ENCODE measurements around the gene PDZD4.

PDZD4 gene

DNA sequence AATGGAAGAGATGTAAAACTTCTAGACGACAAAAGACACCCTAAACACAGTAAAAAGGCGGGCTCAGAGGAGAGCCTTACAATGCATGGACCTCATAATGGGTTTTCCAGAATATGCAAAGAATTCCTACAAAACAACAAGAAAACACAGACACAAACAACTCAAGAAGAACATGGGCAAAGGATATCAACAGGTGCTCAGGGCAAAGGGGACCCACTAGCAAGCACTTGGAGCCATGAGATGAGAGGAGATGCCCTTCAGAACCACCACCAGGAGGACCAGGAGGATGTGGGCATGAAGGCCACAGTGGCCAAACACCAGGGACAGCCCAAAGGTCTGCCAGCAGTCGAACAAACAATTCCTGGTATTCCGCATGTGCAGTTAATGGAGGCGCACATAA lies 17.2 kb downstream of the PDZD4 start:
- no peak for DNase-seq (ENCODE audit: low spot score)

DNA sequence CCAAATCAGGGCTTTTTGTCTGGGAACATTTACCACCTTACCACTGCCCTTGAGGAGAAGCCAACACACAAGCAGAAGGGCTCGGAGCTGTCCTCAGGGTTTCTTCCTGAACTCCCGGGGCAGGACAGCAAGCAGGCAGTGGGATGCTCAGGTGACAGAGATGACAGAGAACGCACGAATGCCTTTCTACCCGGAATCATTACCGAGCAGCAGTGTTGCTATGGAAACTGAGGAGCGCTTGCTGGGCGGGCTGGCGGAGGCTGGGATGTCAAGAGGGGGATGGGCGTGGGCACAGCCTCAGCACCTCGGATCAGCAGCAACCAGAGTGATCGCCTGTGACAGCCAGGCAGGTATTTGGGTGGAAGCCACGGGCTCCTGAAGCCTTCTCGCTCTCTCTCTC lies 18.1 kb downstream of the PDZD4 start:
- no peak for DNase-seq (ENCODE audit: low spot score)

DNA sequence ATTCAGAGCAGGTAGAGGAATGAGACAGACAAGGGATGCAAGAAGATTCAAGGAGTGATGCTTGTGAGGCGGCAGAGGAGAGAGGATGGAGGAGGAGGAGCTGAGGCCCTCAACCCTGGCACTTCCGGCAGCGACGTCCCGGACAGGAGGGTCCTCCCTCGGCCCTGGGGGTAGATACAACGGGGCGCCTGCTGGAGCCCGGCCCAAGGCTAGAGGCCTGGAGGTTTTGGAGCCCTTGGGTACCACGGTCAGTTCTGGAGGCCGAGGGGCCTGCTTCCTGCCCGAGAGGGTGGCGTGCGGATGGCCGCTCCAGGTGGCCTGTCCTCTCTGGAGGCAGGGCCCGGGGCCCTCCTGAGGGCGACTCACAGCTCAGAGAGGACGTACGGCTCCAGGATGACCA lies 22.4 kb downstream of the PDZD4 start:
- no peak for DNase-seq (ENCODE audit: low spot score)

DNA sequence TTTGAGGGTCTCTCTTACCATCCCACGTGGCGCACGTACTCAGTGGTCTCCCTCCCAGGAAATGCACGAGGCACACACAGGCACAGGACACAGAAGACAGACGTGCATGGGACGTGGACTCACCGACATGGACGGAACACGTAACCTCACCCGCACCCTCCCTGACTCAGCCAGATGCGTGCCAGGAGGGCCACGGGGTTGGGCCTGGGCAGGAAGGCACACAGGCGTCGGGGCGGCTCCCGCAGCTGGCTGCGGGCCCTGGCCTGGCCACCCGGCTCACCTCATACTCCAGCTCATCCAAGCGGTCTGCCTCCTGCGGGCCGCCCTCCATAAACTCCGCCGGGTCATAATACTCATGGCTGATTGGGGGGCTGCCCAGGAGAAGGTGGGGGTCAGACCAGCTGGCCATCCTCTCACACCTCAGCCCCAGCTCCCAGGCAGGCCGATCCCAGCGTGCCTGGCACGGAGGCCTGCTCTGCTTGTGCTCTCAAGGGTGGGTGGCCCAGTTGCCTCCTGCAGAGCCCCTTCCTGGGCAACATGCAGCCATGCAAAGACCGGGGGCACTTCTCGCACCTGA lies 23.3 kb downstream of the PDZD4 start:
- no peak for DNase-seq (ENCODE audit: low spot score)

DNA sequence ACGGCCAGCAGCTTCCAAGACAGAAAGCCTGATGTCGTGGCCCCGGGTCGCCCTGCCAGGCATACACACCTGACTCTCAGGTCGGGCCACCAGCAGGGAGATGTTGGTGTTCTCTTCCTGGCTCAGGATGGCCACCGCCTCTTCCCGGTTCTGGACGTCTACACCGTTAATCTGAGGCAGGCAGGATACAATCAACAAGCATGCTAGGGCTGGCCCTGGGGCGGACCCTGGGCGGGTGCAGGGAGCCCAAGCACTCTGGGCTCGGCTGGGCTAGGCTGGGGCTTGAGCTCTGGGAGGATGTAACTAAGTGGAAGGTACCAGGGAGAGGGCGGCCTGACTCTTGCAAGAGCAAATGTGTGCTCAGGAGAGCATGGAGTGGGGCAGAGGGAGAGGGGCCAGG lies 24.9 kb downstream of the PDZD4 start:
- no peak for DNase-seq (ENCODE audit: low spot score)

DNA sequence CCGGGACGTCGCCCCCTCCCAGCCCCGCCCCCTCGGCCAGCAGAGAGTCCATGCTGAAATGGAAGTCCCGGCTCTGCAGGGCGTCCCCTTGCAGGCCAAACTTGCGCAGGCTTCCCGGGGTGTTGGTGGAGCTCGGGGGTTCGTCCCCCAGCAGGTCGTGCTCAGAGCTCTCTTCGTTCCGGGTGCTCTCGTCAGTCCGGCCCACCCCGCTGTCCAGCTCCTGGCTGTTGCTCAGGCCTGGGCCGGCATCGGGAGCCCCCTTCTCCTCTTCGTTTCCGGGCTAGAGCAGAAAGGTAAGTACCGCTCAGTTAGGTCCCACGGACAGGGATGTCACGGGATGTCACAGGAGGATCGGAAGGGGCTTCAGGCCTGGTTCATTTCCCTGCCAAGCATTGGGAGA lies 25.7 kb downstream of the PDZD4 start:
- DNase-seq (ENCODE audit: low spot score), result no peak

DNA sequence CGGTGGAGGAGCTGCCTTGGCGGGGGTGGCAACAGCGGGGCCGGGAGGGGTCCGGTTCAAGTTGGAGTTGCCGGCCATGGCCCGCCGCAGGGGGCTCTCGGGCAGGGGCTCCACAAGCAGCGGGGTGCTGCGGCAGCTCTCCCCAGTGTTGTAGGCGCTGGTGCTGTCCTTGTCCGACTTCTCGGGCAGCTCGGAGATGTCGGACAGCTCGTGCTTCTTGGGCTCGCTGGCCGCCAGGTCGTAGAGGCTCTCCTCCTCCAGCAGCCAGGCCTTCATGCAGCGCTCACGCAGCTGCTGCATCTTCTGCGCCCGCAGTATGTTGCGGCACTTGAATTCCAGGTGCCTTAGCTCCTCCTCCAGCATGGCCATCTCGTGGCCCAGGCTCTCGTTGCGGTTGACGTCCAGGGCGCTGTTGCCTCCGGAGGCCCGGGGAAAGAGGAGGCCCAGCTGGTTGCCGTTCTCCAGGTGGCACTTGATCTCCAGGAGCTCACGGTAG lies 26.2 kb downstream of the PDZD4 start:
- DNase-seq (ENCODE audit: low spot score), result no peak

DNA sequence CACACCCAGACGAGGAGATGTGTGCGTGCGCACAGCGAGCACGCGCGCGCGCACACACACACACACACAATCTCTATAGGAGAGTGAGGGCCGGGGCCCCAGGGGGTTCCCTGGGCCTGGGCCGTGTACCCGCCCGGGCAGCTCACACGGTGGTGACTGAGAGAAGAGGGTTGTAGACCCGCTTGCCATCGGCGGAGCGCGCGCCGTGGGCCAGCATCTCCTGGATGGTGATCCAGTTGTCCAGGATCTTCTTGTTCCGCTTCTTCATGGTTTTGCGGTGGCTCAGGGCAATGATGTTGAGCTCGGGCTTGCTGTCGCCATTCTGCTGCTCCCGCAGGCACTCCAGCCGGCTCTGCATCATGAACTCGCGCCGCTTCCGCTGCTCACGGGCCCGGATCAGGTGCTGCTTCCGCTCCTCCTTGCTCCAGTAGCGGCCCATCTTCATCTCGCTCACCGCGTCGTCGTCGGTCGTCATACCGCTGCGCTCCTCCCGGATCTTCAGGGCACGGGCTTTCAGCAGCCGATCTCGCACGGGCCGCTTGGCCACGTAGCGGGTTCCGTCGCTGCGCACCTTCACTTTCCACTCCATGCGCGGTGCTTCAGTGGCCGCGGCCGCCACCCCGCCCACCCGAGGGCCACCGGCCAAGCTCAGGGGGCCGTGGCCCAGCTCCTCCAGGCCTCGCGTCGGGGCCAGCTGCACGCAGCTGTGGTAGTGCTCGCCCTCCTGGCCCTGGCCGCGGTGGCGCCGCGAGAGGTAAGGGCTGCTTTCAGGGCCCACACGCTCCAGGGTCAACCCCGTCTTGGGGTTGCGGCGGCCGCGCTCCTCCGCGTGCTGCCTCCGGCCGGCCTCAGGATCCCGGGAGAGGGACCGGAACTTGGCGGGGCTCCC lies 26.9 kb downstream of the PDZD4 start:
- DNase-seq (ENCODE audit: low spot score), result no peak

DNA sequence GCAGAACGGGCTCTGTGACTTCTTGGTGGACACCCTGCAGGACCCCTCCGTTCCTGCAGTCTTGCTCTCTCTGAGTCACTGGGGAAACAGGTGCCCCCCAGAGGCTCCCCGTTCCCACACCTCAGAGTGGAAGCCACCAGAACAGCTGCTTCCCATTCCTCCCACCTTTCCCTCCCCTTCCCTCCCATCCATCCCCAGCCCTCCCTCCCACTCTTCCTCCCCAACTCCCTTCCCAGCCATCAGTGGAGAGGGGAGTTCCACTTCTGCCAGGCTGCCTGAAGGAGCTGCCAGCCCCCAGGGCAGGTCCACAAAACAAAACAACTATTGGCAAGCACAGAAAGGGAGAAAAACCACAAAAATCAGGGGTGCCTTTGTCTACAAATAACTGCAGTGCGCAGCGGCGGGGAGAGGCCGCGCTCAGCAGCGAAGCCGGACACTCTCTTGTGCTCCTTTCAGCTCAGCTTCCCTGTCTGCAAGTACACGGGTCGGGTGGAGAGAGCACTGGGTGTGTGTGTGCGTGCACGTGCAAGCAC lies 27.8 kb downstream of the PDZD4 start:
- no peak for DNase-seq (ENCODE audit: low spot score)

DNA sequence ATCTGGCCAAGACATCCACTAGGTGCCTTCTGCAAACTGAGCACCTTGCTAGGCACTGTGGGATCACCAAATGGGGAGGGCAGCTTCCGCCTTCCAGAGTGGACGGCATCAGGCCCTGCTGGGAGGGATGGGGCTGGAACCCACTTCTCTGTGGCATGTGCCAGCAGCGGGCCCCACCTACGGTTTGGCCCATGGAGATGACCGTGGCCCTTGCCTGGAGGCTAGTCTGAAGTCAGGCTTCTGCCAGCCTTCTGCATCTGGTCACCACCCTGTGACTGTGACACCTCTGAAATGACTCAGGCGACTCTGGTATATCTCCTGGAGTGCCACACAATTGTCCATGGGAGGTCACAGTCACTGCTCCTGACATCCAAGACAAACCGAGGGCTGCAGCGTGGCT lies 28.7 kb downstream of the PDZD4 start:
- DNase-seq (ENCODE audit: low spot score), result no peak

DNA sequence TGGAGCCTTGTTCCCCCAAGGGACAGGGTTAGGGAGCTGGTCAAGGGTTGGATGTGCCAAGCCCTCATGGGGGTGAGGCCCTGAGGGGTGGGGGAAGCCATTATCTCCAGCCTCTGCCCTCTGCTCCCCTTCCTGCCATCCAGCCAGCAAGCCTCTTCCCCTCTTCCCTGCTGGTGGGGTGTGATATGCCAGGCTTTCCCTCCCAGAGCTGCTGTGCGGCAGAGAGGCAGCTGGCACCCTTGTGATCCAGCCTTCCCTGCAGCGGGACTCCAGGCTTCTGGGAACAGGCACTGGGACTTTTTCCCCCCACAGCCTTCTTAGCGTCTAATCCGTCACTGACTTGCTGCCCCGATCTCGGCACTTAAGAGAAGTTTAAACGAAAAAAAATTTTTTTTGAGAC lies 29.6 kb downstream of the PDZD4 start:
- no peak for DNase-seq (ENCODE audit: low spot score)

DNA sequence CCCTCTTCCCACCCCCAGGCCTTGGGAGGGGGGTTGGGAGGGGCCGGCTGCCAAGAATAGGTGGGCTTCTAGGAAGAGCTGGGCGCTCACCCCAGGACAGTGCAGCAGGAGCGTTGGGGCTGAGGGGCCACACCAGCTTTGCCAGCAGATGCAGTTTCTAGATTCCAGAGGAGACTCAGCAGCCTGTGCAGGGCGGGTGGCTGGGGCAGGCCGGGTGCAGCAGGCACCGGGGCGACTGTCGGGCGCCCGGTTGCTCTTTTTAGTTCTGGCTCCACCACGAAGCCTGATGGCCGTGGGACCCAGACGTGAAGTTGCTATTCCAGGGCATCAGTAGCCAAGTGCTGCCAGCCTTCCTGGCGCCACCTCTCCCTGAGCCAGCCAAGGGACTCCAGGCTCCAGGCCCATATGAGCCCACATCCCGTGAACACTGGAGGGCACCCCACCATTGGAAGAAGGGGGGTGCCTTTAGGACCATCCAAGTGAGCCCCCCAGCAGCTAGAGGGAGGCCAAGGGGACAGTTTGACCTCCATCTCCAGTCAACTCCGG lies 30.1 kb downstream of the PDZD4 start:
- DNase-seq (ENCODE audit: low spot score), result no peak

DNA sequence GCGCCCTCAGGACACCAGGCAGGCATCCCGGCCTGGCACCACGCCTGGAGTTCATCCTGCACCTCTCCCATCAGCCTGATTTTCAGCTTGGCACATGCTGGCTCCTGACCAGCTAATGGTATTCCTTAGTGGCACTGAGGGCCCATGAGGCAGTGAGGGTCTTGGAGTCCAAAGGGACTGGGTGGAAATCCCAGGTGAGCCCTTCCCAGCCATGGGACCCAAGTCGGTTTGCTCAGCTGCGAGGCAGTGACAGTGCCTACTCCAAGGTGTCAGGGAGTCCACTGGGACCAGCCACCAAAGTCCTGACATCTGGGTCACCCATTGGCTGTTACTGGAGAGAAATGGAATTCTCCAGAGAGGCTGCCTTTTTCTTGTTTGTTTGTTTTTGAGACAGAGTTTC lies 31.0 kb downstream of the PDZD4 start:
- DNase-seq (ENCODE audit: low spot score), result no peak

DNA sequence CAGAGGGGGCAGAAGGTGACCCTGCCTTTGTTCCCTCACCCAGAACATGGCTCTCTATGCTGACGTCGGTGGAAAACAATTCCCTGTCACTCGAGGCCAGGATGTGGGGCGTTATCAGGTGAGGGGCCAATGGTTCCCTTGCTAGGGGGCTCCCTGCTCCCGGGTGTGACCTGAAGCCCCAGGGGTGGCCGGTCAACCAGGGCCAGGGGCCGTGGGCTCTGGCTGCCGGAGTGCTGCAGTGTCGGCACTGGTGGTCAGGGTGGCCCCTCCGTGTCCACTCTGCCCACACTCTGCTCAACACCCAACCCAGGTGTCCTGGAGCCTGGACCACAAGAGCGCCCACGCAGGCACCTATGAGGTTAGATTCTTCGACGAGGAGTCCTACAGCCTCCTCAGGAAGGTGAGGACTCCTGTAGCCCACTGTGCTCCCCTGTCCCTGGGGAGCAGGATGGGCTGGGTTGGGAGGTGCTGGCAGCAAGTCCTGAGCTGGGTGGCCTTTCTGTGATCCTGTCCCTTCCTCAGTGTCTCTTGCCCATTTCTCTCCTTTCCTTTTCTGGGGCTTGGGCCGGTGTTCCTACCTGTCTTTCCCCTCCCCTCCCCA lies 32.8 kb downstream of the PDZD4 start:
- no peak for DNase-seq (ENCODE audit: low spot score)

DNA sequence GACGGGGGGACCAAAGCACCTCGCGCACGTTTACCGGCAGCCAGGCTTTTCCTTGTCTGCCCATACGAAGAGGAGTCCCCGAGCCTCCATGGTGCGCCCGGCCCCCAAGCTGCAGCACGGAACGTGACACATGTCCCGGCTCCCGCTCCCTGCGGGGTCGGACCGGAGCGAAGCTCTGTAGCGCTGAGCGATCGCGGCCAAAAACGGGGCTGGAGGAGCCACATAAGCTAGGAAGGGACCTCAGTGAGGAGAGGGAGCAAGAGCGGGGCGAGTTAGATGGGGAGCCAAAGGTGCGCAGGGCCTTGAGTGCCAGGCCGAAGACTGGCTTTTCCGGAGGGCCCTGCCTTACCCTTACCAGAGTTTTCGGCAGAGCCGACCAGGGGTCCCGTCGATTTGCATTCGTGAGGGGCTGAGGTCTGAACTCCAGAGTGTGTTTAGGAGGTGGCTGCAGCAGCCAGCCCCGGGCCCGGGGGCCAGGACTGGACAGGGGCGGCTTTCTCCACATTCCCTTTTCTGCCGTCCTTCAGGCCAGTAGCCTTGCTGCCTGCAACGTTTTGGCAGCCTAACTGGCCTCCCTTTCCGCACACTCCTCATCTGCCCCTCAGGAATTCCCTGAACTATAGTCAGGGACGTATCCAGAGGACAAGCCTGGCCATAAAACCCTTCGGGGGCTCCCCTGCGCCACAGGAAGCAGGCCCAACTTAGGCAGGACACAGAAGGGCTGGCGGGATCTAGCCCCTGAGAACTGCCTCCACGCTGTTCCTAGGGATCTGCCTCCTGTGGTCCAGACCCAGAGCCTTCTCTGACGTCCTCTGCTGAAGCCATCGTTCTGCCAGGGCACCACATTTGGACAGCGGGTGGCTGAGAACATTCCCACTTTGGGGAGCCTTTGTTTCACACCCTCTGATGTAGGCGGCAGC lies 35.2 kb downstream of the PDZD4 start:
- no peak for DNase-seq (ENCODE audit: low spot score)

DNA sequence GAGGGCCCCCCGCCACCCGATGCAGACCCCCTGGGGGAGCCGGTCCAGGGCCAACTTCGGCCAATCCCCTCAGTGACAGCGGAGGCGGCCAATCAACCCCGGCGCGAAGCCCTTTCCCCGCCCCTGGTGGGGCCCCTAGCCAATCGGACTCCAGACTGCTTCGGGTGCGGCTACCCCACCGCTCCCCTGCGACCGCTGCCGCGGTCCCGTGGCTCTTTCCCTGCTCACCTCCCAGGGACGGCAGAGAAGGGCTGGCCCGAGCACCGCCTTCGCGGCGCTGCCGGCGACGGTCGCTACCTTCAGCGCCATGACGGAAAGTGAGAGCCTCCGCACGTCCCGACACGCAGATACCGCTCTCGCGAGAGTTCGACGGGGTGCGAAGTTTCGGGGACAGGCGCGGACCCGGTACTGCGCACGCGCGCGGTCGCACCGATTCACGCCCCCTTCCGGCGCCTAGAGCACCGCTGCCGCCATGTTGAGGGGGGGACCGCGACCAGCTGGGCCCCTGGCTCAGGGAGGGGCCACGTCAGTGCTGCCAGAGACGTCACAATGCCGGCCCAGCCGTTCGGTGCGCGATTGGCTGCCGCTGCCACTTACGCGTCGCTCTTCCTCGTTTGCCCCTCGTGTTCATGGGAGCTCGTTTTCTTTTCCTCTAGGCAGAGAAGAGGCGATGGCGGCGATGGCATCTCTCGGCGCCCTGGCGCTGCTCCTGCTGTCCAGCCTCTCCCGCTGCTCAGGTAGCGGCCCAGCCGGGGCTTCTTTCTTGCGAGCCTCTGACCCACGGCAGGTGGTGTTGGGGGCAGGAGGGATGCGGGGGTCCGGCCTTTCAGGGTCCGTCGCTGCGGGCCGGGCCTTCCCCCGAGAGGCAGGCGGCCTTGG lies 36.1 kb downstream of the PDZD4 start, which contains the start of the genes IDH3G and SSR4:
IDH3G (minus strand) TSS at position 358 of the 879 bp plus-strand sequence; CDS start at position 309, 49 bp downstream.
SSR4 (plus strand) TSS at position 651 of the 879 bp plus-strand sequence; CDS start at position 671, 20 bp downstream.
- DNase-seq (ENCODE audit: low spot score), result peak; percentile 89

DNA sequence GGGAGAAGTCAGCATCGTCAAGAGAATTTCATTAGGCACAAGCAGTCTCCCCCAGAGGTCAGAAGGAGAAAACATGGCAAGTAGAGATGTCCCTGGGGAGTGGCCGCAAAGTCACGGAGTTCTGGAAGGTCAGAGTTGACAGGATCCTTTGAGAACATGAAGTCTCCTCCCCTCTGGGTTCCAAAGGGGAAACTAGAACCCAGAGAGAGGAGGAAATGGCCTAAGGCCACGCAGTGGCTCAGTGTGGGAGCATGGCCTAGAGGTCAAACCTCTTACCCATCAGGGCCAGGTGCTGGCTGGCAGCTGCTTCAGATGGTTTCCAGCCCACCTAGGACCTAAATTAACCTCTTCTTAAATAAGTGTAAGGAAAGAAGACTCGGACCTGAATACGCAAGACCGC lies 37.1 kb downstream of the PDZD4 start:
- DNase-seq (ENCODE audit: low spot score), result no peak

DNA sequence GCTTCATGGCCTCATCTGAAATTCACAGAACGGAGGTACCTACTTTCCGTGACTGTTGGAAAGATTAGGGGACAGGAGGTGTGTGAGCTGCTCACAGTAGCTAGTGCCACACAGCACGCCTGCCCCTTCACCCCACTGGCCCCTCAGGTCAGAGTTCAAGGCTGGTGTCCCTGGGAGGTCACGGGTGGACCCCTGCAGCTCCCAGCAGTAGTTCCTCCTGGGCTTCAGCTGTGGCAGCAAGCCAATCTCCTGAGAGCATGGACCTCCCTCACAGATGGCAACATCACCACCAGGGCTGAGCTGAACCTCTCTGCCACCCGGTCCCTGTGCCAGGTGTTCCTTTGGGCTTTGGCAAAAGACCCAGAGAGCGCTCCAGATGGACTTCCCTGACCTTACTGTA lies 38.0 kb downstream of the PDZD4 start:
- DNase-seq (ENCODE audit: low spot score), result no peak

DNA sequence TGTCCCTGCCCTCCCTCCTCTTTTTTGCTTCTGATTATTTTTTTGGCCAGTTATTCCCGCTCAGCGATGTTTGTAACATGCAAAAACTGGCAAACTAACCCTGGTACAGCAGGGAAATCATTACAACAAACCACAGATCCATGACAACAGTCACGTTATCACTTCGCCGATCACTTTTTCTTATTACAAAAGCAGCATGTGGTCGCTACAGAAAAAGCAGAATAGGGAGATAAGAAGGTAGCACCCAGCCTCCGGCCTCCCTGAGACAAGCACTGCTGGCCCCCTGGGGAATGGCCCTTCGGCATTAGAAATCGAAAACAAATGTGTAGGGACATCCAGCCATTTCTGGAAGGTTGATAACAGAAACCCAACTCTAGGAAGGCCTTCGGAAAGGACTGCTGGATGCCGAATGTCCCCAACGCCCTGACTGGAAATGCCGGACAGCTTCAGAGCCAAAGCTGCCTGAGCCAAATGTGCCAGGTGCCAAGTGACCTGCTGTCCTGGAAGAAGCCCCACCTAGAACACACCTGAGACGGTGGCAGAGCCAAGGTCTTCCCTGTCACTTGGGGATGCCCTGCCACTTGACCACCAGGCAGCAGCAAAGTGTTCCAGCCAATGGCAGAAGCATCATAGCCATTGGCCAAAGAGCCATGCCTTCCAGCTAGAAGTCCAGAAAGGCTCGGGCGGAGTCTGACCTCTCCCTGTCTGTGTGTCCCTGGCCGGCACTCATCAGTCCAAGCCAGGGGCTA lies 39.1 kb downstream of the PDZD4 start:
- DNase-seq (ENCODE audit: low spot score), result no peak

DNA sequence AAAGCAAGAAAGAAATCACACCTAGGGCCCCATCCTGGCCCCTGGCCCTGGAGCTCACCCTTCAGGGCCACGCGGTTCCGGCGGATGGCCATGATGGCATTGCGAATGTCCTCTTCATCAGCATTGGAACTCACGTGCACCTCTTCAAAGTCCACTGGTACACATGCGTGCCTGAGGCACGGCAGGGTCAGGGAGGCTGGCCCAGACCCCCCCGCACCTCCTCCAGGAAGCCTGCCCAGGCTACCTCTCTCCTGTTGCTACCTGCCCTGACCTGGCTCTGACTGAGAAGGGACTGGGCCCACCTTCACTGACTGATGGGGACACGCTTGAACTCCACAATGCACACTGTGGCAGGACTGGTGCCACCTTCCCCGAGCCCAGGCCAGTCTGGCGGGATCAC lies 40.7 kb downstream of the PDZD4 start:
- DNase-seq (ENCODE audit: low spot score), result no peak

Measured in pons (tissue), 1 donor.